T-helper 17 cell (primary cell): ENCODE results near the gene LY6G5B. TPM values are rescaled to one million over a fixed set of nuclear protein-coding genes. Genes with fewer than 3 reads are reported as not detected.

Experiments used
- ATAC-seq: fragments of 150-1000 bp; cut with Tn5 transposase; 2 replicates; pipeline ENCODE4 v1.10.0; 2021; ENCODE audit warnings: mild to moderate bottlenecking, moderate library complexity
- DNase-seq, 3 donors: peaks; one replicate each; pipeline versions ENCODE4 v3.0.0 to v3.0.0-alpha.2; 2020 to 2021
- H3K9me3 ChIP-seq: one replicate; pipeline ENCODE4 v1.7.0; 2013; ENCODE audit warnings: low read length, mild to moderate bottlenecking; ENCODE audit not compliant: control insufficient read depth, poor library complexity, severe bottlenecking
- H3K27ac Mint-ChIP-seq: one replicate; pipeline ENCODE4 v1.8.0; 2022; ENCODE audit warnings: mild to moderate bottlenecking, moderate library complexity, mixed read lengths
- H3K27me3 Mint-ChIP-seq: one replicate; pipeline ENCODE4 v1.8.0; 2022; ENCODE audit warnings: mixed read lengths
- H3K36me3 Mint-ChIP-seq: one replicate; pipeline ENCODE4 v1.8.0; 2022; ENCODE audit warnings: low read depth, mixed read lengths
- H3K4me1 Mint-ChIP-seq: one replicate; pipeline ENCODE4 v1.8.0; 2022; ENCODE audit warnings: mild to moderate bottlenecking, mixed read lengths
- H3K4me3 Mint-ChIP-seq: one replicate; pipeline ENCODE4 v1.8.0; 2022; ENCODE audit warnings: mild to moderate bottlenecking, moderate library complexity, mixed read lengths
- total RNA-seq, 4 donors: library from RNA in 2 of 4; stranded (reverse) in 2 of 4; gene quantifications; one replicate each; pipeline ENCODE4 v1.2.3 and lab custom pipeline; 2022 to 2026

LY6G5B gene, protein sequence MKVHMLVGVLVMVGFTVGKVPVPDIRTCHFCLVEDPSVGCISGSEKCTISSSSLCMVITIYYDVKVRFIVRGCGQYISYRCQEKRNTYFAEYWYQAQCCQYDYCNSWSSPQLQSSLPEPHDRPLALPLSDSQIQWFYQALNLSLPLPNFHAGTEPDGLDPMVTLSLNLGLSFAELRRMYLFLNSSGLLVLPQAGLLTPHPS
- total RNA-seq = 10 to 100 TPM; 27.6 to 32.7 TPM
- 4.4 to 4.9 reads per million in 2 donors for total RNA-seq (lab: John Stamatoyannopoulos, UW)

DNA sequence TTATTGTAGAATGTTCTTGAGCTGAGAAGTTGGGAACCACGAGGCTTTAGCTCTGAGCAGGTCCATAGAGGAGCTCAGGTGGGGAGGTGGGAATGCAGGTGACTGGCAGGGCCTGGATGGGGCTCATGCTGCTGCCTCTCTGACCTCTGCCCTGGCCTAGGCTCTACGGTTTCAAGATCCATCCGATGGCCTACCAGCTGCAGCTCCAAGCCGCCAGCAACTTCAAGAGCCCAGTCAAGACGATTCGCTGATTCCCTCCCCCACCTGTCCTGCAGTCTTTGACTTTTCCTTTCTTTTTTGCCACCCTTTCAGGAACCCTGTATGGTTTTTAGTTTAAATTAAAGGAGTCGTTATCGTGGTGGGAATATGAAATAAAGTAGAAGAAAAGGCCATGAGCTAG, at the start of gene LY6G5B:
LY6G5B (plus strand) TSS at position 301 of the 400 bp plus-strand sequence. CDS start 975 bp downstream, outside the sequence.
- no peak for DNase-seq
- no peak for ATAC-seq
- peaks cover 16% of the 10 kb centered on the region for H3K4me1 Mint-ChIP-seq
- H3K36me3 Mint-ChIP-seq = peaks cover 8% of the 10 kb centered on the region
- H3K27me3 Mint-ChIP-seq = no peaks in the 10 kb centered on the region
- H3K27ac Mint-ChIP-seq = no peak within 1 kb of the TSS
- H3K4me3 Mint-ChIP-seq = no peak within 1 kb of the TSS
- H3K9me3 ChIP-seq = no peaks in the 10 kb centered on the region

GRCh38 chr6:31620586-31621319, 49.0 kb upstream of the LY6G5B start, which contains the start of gene PRRC2A:
PRRC2A (plus strand) TSS chr6:31620715; CDS start chr6:31622790, 2,075 bp downstream.
- H3K27ac Mint-ChIP-seq = peak within 1 kb of the TSS; percentile 95
- no peaks in the 10 kb centered on the region for H3K9me3 ChIP-seq
- ATAC-seq (peak; percentile 38), DNase-seq (peak in 1 of 3 donors; percentile 86)
- peaks cover 4% of the 10 kb centered on the region for H3K36me3 Mint-ChIP-seq
- peaks cover 34% of the 10 kb centered on the region for H3K4me1 Mint-ChIP-seq
- peak within 1 kb of the TSS; percentile 93 for H3K4me3 Mint-ChIP-seq
- no peaks in the 10 kb centered on the region for H3K27me3 Mint-ChIP-seq

GRCh38 chr6:31621320-31621939, 48.3 kb upstream of the LY6G5B start:
- DNase-seq (no peak), ATAC-seq (no peak)
- Mint-ChIP-seq H3K4me3 (peak overlapping the region; percentile 93), H3K4me1 (peaks cover 34% of the 10 kb centered on the region), H3K36me3 (peaks cover 7% of the 10 kb centered on the region), H3K27me3 (no peaks in the 10 kb centered on the region), H3K27ac (peak overlapping the region; percentile 95)
- no peaks in the 10 kb centered on the region for H3K9me3 ChIP-seq

DNA sequence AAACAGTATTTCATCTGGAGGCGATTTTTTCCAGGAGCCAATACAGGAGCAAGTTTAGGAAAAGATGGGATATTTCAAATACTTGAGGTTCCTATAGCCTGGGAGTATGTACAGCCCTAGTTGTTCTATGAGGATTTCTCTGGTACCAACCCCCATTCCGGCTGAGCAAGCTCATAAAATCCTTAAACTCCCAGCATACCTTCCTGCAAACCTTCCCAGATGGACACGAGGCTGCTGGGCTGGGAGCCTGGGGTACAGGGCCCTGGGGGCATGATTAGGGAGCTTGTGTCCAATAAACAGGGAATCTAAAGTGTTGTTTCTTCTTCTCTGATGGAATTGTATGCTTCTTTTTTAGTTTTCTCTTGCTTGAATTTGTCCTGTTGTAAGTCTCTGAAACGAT, 47.8 kb upstream of the LY6G5B start:
- DNase-seq = no peak
- H3K4me3 Mint-ChIP-seq = peak overlapping the region; percentile 93
- peak overlapping the region; percentile 95 for H3K27ac Mint-ChIP-seq
- no peaks in the 10 kb centered on the region for H3K27me3 Mint-ChIP-seq
- ATAC-seq = no peak
- peaks cover 29% of the 10 kb centered on the region for H3K4me1 Mint-ChIP-seq
- H3K9me3 ChIP-seq = no peaks in the 10 kb centered on the region
- H3K36me3 Mint-ChIP-seq = peaks cover 7% of the 10 kb centered on the region

DNA sequence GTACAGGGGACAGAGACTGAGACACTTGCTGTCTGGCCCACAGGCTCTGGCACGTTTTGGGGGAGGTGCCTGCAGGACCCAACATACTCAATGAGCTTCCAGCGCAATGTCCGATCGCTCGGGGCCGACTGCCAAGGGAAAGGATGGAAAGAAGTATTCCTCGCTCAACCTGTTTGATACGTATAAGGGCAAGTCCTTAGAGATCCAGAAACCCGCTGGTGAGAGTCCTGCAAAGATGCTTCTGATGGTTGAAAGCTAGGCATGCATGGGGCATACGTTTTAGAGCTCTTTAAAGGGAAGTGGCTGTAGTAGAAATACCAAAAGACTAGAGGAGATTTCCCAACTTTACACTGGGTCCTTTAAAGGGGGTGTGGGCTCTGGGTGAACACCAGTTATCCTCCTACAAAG, 47.1 kb upstream of the LY6G5B start:
- Mint-ChIP-seq H3K36me3 (peaks cover 14% of the 10 kb centered on the region), H3K27ac (peak overlapping the region; percentile 95), H3K4me3 (peak overlapping the region; percentile 31), H3K4me1 (peaks cover 32% of the 10 kb centered on the region), H3K27me3 (no peaks in the 10 kb centered on the region)
- ATAC-seq = no peak
- no peak for DNase-seq
- H3K9me3 ChIP-seq = no peaks in the 10 kb centered on the region

GRCh38 chr6:31624070-31624469, 45.7 kb upstream of the LY6G5B start:
- peaks cover 14% of the 10 kb centered on the region for H3K36me3 Mint-ChIP-seq
- no peaks in the 10 kb centered on the region for H3K27me3 Mint-ChIP-seq
- no peaks in the 10 kb centered on the region for H3K9me3 ChIP-seq
- no peak overlapping the region for H3K4me3 Mint-ChIP-seq
- H3K27ac Mint-ChIP-seq = peak overlapping the region; percentile 34
- H3K4me1 Mint-ChIP-seq = peaks cover 33% of the 10 kb centered on the region
- ATAC-seq (no peak), DNase-seq (no peak)

- H3K4me3 Mint-ChIP-seq = no peak overlapping the region
- H3K27ac Mint-ChIP-seq = peak overlapping the region; percentile 87
- DNase-seq (no peak), ATAC-seq (no peak)
- no peaks in the 10 kb centered on the region for H3K9me3 ChIP-seq
- peaks cover 27% of the 10 kb centered on the region for H3K4me1 Mint-ChIP-seq
- peaks cover 16% of the 10 kb centered on the region for H3K36me3 Mint-ChIP-seq
- no peaks in the 10 kb centered on the region for H3K27me3 Mint-ChIP-seq
Measured at GRCh38 chr6:31626952-31627351, 42.8 kb upstream of the LY6G5B start.

- ATAC-seq (no peak), DNase-seq (no peak)
- Mint-ChIP-seq H3K27me3 (no peaks in the 10 kb centered on the region), H3K27ac (peak overlapping the region; percentile 87), H3K4me3 (no peak overlapping the region), H3K36me3 (peaks cover 18% of the 10 kb centered on the region), H3K4me1 (peaks cover 19% of the 10 kb centered on the region)
- no peaks in the 10 kb centered on the region for H3K9me3 ChIP-seq
Measured at GRCh38 chr6:31627690-31628287, 42.0 kb upstream of the LY6G5B start.

GRCh38 chr6:31629014-31629413, 40.8 kb upstream of the LY6G5B start:
- DNase-seq (no peak), ATAC-seq (no peak)
- Mint-ChIP-seq H3K36me3 (peaks cover 20% of the 10 kb centered on the region), H3K4me3 (no peak overlapping the region), H3K4me1 (peaks cover 17% of the 10 kb centered on the region), H3K27ac (no peak overlapping the region), H3K27me3 (no peaks in the 10 kb centered on the region)
- no peaks in the 10 kb centered on the region for H3K9me3 ChIP-seq

DNA sequence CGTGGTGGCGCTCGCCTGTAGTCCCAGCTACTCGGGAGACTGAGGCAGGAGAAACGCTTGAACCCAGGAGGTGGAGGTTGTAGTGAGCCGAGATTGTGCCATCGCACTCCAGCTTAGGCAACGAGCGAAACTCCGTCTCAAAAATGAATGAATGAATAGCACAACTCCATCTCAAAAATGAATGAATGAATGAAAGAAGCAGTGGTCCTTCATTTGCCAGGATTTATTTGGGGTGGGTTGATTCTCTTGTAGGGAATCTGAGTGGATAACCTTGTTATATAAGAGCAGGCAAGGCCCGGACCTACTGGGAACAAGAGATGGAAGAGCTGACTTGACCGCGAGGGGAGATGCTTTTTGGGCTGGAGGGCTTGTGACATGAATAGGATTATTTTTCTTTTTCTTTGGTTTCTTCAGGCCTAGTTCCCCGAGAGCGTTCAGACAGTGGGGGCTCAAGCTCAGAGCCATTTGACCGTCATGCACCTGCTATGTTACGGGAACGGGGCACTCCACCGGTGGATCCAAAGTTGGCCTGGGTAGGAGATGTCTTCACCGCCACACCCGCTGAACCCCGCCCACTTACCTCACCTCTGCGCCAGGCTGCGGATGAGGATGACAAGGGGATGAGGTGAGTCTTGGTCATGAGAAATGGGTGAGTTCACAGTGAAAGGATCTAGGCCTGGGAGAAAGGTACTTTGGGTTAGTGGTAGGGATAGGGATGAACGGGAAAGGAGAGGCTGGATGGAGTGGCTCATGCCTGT, 39.4 kb upstream of the LY6G5B start:
- Mint-ChIP-seq H3K4me1 (peaks cover 18% of the 10 kb centered on the region), H3K27ac (no peak overlapping the region), H3K4me3 (no peak overlapping the region), H3K36me3 (peaks cover 20% of the 10 kb centered on the region), H3K27me3 (no peaks in the 10 kb centered on the region)
- ATAC-seq (no peak), DNase-seq (no peak)
- H3K9me3 ChIP-seq = no peaks in the 10 kb centered on the region

DNA sequence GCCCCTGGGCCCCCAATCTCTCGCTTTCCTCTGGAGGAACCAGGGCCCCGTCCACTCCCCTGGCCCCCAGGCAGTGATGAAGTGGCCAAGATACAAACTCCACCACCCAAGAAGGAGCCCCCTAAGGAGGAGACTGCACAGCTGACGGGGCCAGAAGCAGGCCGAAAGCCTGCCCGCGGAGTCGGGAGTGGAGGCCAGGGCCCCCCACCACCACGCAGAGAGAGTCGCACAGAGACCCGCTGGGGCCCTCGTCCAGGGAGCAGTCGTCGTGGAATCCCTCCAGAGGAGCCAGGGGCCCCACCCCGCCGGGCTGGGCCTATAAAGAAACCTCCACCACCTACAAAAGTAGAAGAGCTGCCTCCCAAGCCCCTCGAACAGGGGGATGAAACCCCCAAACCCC, 38.6 kb upstream of the LY6G5B start:
- peaks cover 18% of the 10 kb centered on the region for H3K36me3 Mint-ChIP-seq

DNA sequence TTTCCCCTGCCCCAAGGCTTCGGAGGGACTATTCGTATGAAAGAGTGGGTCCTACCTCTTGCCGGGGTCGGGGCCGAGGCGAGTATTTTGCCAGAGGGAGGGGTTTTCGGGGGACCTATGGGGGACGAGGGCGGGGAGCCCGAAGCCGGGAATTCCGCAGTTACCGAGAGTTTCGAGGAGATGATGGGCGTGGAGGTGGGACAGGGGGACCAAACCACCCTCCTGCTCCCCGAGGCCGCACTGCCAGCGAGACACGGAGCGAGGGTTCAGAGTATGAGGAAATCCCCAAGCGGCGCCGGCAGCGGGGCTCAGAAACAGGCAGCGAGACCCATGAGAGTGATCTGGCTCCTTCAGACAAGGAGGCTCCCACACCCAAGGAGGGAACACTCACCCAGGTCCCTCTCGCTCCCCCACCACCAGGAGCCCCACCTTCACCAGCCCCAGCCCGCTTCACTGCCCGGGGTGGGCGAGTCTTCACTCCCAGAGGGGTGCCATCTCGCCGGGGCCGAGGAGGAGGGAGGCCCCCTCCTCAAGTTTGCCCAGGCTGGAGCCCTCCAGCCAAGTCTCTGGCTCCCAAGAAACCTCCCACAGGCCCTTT, 38.0 kb upstream of the LY6G5B start:
- Mint-ChIP-seq H3K36me3 (peaks cover 18% of the 10 kb centered on the region), H3K27me3 (no peaks in the 10 kb centered on the region), H3K4me3 (no peak overlapping the region), H3K27ac (peak overlapping the region; percentile 43), H3K4me1 (peaks cover 17% of the 10 kb centered on the region)
- no peak for ATAC-seq
- no peak for DNase-seq
- no peaks in the 10 kb centered on the region for H3K9me3 ChIP-seq

More for the DNA sequence above, 38.6 kb upstream of the LY6G5B start:
- H3K27ac Mint-ChIP-seq = peak overlapping the region; percentile 43
- H3K27me3 Mint-ChIP-seq = no peaks in the 10 kb centered on the region
- ATAC-seq (no peak), DNase-seq (no peak)
- H3K9me3 ChIP-seq = no peaks in the 10 kb centered on the region
- H3K4me3 Mint-ChIP-seq = peak overlapping the region; percentile 31
- H3K4me1 Mint-ChIP-seq = peaks cover 17% of the 10 kb centered on the region
